GM12865 (cell line): ENCODE results near the gene XRCC4.

Source experiments
- DNase-seq: peaks from one replicate; pipeline ENCODE4 v3.0.0; 2010; ENCODE audit warnings: low read depth
- H3K4me3 ChIP-seq: 2 replicates; pipeline ENCODE4 v1.5.1; 2011; ENCODE audit warnings: mild to moderate bottlenecking, low read depth, low read length, control low read depth
- TF ChIP-seq, protein P1 (sequence below): IDR thresholded peaks from 2 replicates; pipeline ENCODE4 v1.5.1; 2011; ENCODE audit warnings: low read length, control low read depth, low read depth, inconsistent platforms; ENCODE audit not compliant: insufficient read depth; ENCODE audit errors: missing control alignments

The XRCC4 gene

DNA sequence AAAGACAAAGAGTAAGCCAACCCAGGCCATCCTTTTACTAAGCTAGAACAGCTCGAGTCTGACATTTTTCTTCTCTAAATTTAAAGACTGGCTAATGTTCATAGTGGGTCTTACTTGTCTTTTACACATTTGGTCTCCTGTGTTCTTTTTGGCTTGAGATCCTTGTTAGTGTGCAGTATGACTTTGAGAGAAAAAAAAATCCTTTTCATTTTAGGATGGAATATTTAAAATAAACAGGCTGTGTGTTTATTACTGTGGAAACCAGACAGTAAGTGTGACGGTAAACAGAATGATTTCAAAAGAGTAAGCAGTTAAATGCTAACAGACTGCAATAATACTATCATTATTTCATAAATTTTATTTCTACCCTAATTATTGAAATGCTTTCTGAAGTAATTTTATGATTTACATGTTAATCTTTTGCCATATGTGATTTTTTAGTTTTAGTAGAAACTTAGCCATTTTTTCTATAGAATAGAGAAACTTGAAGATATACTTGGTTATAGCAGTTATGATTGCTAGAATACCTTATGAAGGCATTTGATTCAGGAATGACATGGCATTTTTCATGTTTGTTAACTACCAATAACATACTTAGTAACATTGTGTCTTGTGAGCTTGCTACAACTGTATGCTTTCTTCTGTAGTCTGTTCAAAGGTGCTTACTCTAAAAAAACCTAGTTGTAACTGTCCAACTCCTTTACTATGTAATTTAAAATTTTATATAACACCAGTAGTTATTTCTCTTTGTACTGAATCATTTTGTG, 92.4 kb downstream of the XRCC4 start:
- DNase-seq: no peak
- no peak overlapping the region for H3K4me3 ChIP-seq
- TF ChIP-seq, protein P1, sequence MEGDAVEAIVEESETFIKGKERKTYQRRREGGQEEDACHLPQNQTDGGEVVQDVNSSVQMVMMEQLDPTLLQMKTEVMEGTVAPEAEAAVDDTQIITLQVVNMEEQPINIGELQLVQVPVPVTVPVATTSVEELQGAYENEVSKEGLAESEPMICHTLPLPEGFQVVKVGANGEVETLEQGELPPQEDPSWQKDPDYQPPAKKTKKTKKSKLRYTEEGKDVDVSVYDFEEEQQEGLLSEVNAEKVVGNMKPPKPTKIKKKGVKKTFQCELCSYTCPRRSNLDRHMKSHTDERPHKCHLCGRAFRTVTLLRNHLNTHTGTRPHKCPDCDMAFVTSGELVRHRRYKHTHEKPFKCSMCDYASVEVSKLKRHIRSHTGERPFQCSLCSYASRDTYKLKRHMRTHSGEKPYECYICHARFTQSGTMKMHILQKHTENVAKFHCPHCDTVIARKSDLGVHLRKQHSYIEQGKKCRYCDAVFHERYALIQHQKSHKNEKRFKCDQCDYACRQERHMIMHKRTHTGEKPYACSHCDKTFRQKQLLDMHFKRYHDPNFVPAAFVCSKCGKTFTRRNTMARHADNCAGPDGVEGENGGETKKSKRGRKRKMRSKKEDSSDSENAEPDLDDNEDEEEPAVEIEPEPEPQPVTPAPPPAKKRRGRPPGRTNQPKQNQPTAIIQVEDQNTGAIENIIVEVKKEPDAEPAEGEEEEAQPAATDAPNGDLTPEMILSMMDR: no peak

- H3K4me3 ChIP-seq: no peak overlapping the region
- no peak for DNase-seq
- TF ChIP-seq, protein P1: no peak
Measured at GRCh38 chr5:83172011-83172410, 94.7 kb downstream of the XRCC4 start.

GRCh38 chr5:83172655-83173054, 95.3 kb downstream of the XRCC4 start:
- TF ChIP-seq, protein P1: no peak
- DNase-seq: no peak
- H3K4me3 ChIP-seq: no peak overlapping the region

- H3K4me3 ChIP-seq: no peak overlapping the region
- TF ChIP-seq, protein P1: no peak
- no peak for DNase-seq
Measured at GRCh38 chr5:83173826-83174225, 96.5 kb downstream of the XRCC4 start.

DNA sequence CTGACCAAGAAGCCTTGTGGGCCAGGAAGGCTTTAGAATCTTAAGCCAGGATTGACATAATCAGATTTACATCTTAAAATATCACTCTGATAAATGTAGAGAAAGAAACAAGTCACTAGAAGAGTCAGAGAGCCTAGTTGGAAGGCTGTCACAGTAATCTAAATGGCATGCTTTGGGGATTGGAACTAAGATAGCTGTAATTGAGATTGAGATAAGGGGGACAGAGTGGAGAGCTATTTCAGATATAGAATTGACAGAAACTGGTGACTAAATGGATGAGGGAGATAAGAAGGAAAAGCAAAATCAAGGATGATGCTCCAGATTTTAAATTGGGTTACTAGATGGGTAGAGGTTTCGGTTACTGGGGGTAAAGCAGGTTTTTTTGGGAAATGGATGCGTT, 100.5 kb downstream of the XRCC4 start:
- TF ChIP-seq, protein P1: no peak

GRCh38 chr5:83179966-83180365, 102.6 kb downstream of the XRCC4 start:
- TF ChIP-seq, protein P1: no peak
- no peak overlapping the region for H3K4me3 ChIP-seq
- DNase-seq: no peak

More for the DNA sequence above, 100.5 kb downstream of the XRCC4 start:
- DNase-seq: no peak
- H3K4me3 ChIP-seq: no peak overlapping the region

- no peak for DNase-seq
- TF ChIP-seq, protein P1: no peak
- H3K4me3 ChIP-seq: no peak overlapping the region
Measured at GRCh38 chr5:83184534-83184933, 107.2 kb downstream of the XRCC4 start.
